Muscle of arm (tissue), 12 donors: ENCODE measurements around the gene NUP85. TPM values are rescaled to one million over a fixed set of nuclear protein-coding genes. Genes with fewer than 3 reads are reported as not detected.
"Not testable (repeated sequence)": the region's sequence is repeated elsewhere in the genome, so short reads cannot be mapped to it uniquely, and the experiment has no call there.

Experiments
- DNase-seq: peaks from one replicate; pipeline ENCODE4 v3.0.0-alpha.2; 2013
- polyA plus RNA-seq, 12 donors: library from polyadenylated mRNA; unstranded; fragments of 120-200 nt; gene quantifications; one replicate each; pipeline ENCODE4 v1.2.1, GENCODE V29; 2013; ENCODE audit not compliant: insufficient read length in 12 of 12

Gene NUP85
- polyA plus RNA-seq, 12 donors = 26.4 to 66.3 (median 43.9) TPM; not detected in 1

- DNase-seq = no peak
Measured at GRCh38 chr17:75240394-75241142, 35.1 kb downstream of the NUP85 start.

DNA sequence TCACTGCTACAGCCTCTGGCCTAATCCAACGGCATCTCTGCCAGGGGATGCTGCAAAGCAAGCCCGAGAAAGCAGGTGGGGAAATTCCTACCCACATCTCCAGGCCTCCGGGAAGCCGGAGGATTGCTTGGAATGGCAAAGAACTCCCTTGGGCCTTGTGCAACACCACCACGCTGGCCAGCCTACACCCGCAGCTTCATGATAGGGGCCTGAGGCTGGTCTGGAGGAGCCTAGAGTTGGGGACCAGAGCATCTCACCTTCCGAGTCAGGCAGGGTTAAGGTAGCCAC is 35.6 kb downstream of the NUP85 start:
- no peak for DNase-seq

DNA sequence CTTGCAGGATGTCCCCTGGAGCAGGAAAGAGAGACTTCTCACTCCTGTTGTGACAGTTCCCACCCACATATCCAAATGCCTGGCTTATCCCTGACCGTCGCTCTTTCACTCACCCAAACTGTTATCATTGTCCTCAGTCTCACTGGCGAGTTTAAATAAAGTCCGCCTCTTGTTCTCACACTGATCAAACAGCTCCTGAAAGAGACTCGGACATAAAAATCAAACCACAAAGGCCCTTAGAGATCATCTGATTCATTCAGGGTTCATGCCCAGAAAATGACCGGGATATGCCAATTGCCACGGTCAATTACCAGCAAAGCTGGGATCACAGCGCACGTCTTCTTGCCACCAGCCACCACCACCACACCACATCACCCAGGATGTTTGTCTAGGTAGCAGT is 36.0 kb downstream of the NUP85 start:
- no peak for DNase-seq

- DNase-seq = no peak
Measured at GRCh38 chr17:75241996-75242460, 36.5 kb downstream of the NUP85 start.

GRCh38 chr17:75242461-75243042 is 37.1 kb downstream of the NUP85 start:
- no peak for DNase-seq

DNA sequence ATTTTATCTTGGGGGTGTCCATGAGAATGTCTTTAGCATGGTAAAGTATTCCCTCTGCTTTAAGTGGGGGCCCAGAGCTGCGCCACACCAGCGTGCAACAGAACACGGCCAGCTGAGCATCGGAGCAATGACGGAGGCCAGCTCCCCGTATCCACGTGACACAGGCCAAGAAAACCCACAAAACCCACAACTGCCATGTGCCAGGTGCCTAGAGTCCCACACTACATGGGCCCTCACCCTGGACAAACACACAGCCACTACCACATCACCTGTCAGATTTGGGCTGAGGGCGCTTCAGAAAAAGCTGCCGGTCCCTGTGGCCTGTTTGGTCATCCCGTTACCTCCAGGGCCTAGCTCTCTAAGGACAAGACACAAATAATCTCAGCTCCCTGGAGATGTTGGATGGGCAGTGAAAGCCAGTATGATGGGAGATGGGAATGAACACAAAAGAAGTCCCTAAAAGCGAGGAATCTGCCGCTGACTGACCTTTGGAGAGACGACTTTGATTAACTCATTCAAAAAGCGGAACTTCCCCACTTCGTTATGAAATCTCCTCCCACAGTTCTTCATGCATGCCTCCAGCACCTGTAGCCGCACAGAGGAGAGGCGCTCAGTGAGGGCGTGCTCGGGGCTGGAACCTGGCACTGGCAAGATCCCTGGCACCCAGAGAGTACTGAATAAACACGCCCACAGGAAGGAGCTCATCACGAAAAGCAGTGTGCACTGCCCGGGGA is 38.8 kb downstream of the NUP85 start:
- no peak for DNase-seq

GRCh38 chr17:75245011-75245410 is 39.5 kb downstream of the NUP85 start:
- DNase-seq = no peak

- DNase-seq = no peak
Measured at GRCh38 chr17:75246404-75246803, 40.9 kb downstream of the NUP85 start.

GRCh38 chr17:75249564-75249963 is 44.1 kb downstream of the NUP85 start:
- DNase-seq = no peak

GRCh38 chr17:75250009-75250471 is 44.6 kb downstream of the NUP85 start:
- DNase-seq = no peak

- DNase-seq = no peak
Measured at GRCh38 chr17:75252039-75252816, 46.7 kb downstream of the NUP85 start.

DNA sequence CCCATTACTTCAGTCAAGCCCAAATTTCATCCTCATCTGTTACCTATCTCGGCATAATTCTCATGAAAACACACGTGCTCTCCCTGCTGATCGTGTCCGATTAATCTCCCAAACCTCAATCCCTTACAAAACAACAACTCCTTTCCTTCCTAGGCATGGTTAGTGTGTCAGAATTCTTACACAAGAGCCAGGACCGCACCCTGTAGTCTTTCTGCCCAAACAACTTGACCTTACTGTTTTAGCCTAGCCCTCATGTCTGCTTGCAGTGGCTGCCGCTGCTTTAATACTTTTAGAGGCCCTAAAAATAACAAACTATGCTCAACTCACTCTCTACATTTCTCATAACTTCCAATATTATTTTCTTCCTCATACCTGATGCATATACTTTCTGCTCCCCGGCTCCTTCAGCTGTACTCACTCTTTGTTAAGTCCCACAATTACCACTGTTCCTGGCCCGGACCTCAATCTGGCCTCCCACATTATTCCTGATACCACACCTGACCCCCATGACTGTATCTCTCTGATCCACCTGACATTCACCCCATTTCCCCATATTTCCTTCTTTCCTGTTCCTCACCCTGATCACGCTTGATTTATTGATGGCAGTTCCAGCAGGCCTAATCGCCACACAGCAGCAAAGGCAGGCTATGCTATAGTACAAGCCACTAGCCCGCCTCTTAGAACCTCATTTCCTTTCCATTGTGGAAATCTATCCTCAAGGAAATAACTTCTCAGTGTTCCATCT is 50.6 kb downstream of the NUP85 start:
- DNase-seq = not testable (repeated sequence)

- not testable (repeated sequence) for DNase-seq
Measured at GRCh38 chr17:75257228-75257627, 51.7 kb downstream of the NUP85 start.

GRCh38 chr17:75260641-75261335 is 55.3 kb downstream of the NUP85 start:
- DNase-seq = no peak

- peak; percentile 97 for DNase-seq
Measured at GRCh38 chr17:75261336-75262111, 56.0 kb downstream of the NUP85 start, which contains the start of the genes GGA3 and MRPS7. Gene GGA3, minus strand, starts transcription at chr17:75261606. Its CDS starts 19 bp downstream, at chr17:75261587. Gene MRPS7, plus strand, starts transcription at chr17:75261879. Its CDS starts 22 bp downstream, at chr17:75261901.

GRCh38 chr17:75262112-75262606 is 56.7 kb downstream of the NUP85 start:
- DNase-seq = no peak

DNA sequence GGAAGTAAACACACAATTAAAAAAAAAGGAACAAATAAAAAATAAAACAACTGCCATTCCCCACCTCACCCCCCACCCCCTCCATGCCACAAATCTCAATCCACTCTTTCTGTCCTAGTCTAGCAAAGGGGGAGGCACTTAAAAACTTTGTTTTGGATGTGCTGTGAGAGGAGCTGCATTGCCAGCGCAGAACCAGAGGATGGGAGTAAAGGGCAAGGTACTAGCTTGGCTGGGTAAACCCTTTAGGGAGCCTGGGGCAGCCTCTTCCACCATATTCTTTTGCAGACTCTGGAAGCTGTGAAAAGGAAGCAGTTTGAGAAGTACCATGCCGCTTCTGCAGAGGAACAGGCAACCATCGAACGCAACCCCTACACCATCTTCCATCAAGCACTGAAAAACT is 57.6 kb downstream of the NUP85 start:
- no peak for DNase-seq

DNA sequence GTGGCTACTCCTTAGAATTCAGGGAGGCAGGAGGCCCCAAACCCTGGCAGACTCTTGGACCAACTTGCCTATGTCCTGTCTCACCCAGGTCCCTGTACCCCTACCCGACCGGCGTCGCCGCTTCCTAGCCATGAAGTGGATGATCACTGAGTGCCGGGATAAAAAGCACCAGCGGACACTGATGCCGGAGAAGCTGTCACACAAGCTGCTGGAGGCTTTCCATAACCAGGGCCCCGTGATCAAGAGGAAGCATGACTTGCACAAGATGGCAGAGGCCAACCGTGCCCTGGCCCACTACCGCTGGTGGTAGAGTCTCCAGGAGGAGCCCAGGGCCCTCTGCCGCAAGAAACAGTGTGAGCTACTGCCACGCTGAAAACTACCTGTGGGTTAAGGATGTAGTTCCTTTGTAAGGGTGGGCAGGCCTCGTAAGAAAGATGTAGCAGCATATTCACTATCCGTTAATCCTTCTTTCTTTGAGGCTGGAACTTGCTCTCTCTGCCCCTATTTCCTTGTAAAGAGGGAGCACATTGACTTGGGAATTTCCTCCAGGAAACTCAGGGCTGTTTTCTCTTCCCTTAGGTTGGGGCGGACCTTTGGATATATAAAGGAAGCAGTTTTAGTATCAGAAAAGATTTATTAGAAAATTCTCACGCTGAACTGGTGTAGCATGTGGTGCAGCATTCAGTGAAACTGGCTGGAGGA is 60.3 kb downstream of the NUP85 start:
- no peak for DNase-seq
